GM12878 (cell line): Measurements from ENCODE around the gene CHST8. TPM values are rescaled to one million over a fixed set of nuclear protein-coding genes. Genes with fewer than 3 reads are reported as not detected.

Experiments used
- ATAC-seq: fragments of 200-7000 bp; cut with Tn5 transposase; 3 replicates; pipeline ENCODE4 v1.9.1; 2020; ENCODE audit warnings: mild to moderate bottlenecking, moderate library complexity
- BruUV-seq: library from RNA; stranded (reverse); fragments of 400-500 nt; replicated peaks from 2 replicates; lab custom pipeline; 2021; lab: Mats Ljungman, UMichigan
- CTCF ChIA-PET: fragments of 300-600 bp; sonication (Branson Sonifier 250); formaldehyde crosslinking; extraction: SDS; loops from one replicate; lab custom pipeline; 2021; ENCODE audit warnings: inconsistent platforms; lab: Yijun Ruan, JAX
- POLR2A ChIA-PET: fragments of 350-600 bp; formaldehyde crosslinking; extraction: SDS; loops from one replicate; lab custom pipeline; 2021; ENCODE audit warnings: inconsistent platforms; lab: Charles Lee
- RAD21 ChIA-PET: fragments of 300-600 bp; sonication (Branson Sonifier 250); formaldehyde crosslinking; loops from one replicate; lab custom pipeline; 2023; ENCODE audit warnings: antibody characterized with exemption; ENCODE audit not compliant: unreplicated experiment; lab: Charles Lee
- SMC1A ChIA-PET: fragments of 300-600 bp; sonication (Branson Sonifier 250); formaldehyde crosslinking; loops from one replicate; lab custom pipeline; 2023; ENCODE audit not compliant: unreplicated experiment, uncharacterized antibody; lab: Charles Lee
- DNase-seq: peaks from one replicate; pipeline ENCODE4 v3.0.0-alpha.2; 2011; ENCODE audit warnings: low read depth, low spot score
- FAIRE-seq: peaks from 3 replicates; lab custom pipeline; 2011; peaks lifted over from hg19 to GRCh38; lab: Jason Lieb, UNC
- H2AFZ ChIP-seq: 2 replicates; pipeline ENCODE4 v1.6.0; 2011; ENCODE audit warnings: low read depth, low read length, control low read depth; ENCODE audit not compliant: control insufficient read depth
- H3K27ac ChIP-seq: 2 replicates; pipeline ENCODE4 v1.5.1; 2011; ENCODE audit warnings: control low read depth; ENCODE audit not compliant: control insufficient read depth, insufficient read depth
- H3K27me3 ChIP-seq, 2 experiments: replicated peaks in 1 of 2; 2 replicates each; pipeline versions ENCODE4 v1.6.0 to v1.6.1; 2011; ENCODE audit warnings: low read length in 1 of 2; ENCODE audit not compliant: control insufficient read depth in 2 of 2, insufficient read depth in 2 of 2
- H3K36me3 ChIP-seq, 2 experiments: 2 replicates each; pipeline ENCODE4 v1.5.1; 2011; ENCODE audit warnings: low read length in 1 of 2; ENCODE audit not compliant: control insufficient read depth in 2 of 2, insufficient read depth in 2 of 2
- H3K4me1 ChIP-seq: 2 replicates; pipeline ENCODE4 v1.6.1; 2011; ENCODE audit warnings: mild to moderate bottlenecking, low read length, moderate library complexity, mixed read lengths; ENCODE audit not compliant: control insufficient read depth, insufficient read depth
- H3K4me2 ChIP-seq: 2 replicates; pipeline ENCODE4 v1.6.0; 2011; ENCODE audit warnings: control low read depth; ENCODE audit not compliant: control insufficient read depth, insufficient read depth
- H3K4me3 ChIP-seq: fragments of 200-600 bp; sonication (generic); 2 replicates; pipeline ENCODE4 v1.5.1; 2016
- H3K79me2 ChIP-seq: 2 replicates; pipeline ENCODE4 v1.6.0; 2011; ENCODE audit warnings: low read length; ENCODE audit not compliant: control insufficient read depth, insufficient read depth
- H3K9ac ChIP-seq: 2 replicates; pipeline ENCODE4 v1.8.0; 2011; ENCODE audit warnings: low read length, control low read depth, mixed read lengths; ENCODE audit not compliant: control insufficient read depth, insufficient read depth
- H3K9me3 ChIP-seq: replicated peaks from 3 replicates; pipeline ENCODE4 v1.5.1; 2011; ENCODE audit warnings: mild to moderate bottlenecking, low read length; ENCODE audit not compliant: control insufficient read depth, insufficient read depth
- H4K20me1 ChIP-seq: 2 replicates; pipeline ENCODE4 v1.6.0; 2011; ENCODE audit not compliant: control insufficient read depth, insufficient read depth
- ETV6 ChIP-seq, 2 experiments: fragments of 450-650 bp in 1 of 2; IDR thresholded peaks in 1 of 2; conservative IDR thresholded peaks in 1 of 2; 2 replicates each; pipeline ENCODE4 v1.6.1; 2014; ENCODE audit warnings: antibody characterized with exemption in 1 of 2, borderline replicate concordance in 1 of 2, low read depth in 1 of 2, mild to moderate bottlenecking in 1 of 2, moderate library complexity in 1 of 2
- FOS ChIP-seq: IDR thresholded peaks from 3 replicates; pipeline ENCODE4 v1.6.1; 2011; ENCODE audit warnings: borderline replicate concordance; ENCODE audit not compliant: insufficient read length; ENCODE audit errors: extremely low read depth
- JUNB ChIP-seq: IDR thresholded peaks from 2 replicates; pipeline ENCODE4 v1.6.1; 2016; ENCODE audit warnings: antibody characterized with exemption, mild to moderate bottlenecking
- MEF2B ChIP-seq: fragments of 450-650 bp; IDR thresholded peaks from 2 replicates; pipeline ENCODE4 v1.6.1; 2018; ENCODE audit warnings: mild to moderate bottlenecking, moderate library complexity; ENCODE audit not compliant: partially characterized antibody, poor library complexity, severe bottlenecking
- NFIC ChIP-seq: IDR thresholded peaks from 2 replicates; pipeline ENCODE4 v1.6.1; 2012; ENCODE audit warnings: low read depth, mild to moderate bottlenecking, inconsistent platforms, low read length, moderate library complexity
- POU2F2 ChIP-seq: IDR thresholded peaks from 3 replicates; pipeline ENCODE4 v1.6.1; 2011; ENCODE audit warnings: low read depth, mild to moderate bottlenecking, low read length, borderline replicate concordance
- SMAD5 ChIP-seq: IDR thresholded peaks from 2 replicates; pipeline ENCODE4 v1.6.1; 2016; ENCODE audit warnings: antibody characterized with exemption, low read depth
- STAT3 ChIP-seq: IDR thresholded peaks from 2 replicates; pipeline ENCODE4 v1.6.1; 2011; ENCODE audit warnings: low read depth, low read length, improper control_type of control experiment
- ZNF622 ChIP-seq: fragments of 450-650 bp; IDR thresholded peaks from 2 replicates; pipeline ENCODE4 v1.6.1; 2017; ENCODE audit warnings: mild to moderate bottlenecking, inconsistent platforms
- WGBS: methylation state at CpG from one replicate; pipeline ENCODE4 v1.1.6; 2016; ENCODE audit warnings: low lambda C conversion rate; ENCODE audit not compliant: insufficient replicate concordance, insufficient coverage; ENCODE audit errors: missing lambda C conversion rate; 5-methylcytosine and 5-hydroxymethylcytosine counted together
- in situ Hi-C: fragments of 300-500 bp; cut with MboI; formaldehyde crosslinking; loops from 9 replicates; pipeline ENCODE4 v1.14.3; 2018; ENCODE audit warnings: mixed read lengths
- intact Hi-C: fragments of 100-400 bp; cut with micrococcal nuclease; formaldehyde crosslinking; loops from one replicate; pipeline ENCODE4 v1.14.2; 2022; ENCODE audit not compliant: unreplicated experiment
- polyA plus RNA-seq, 11 experiments: library from polyadenylated mRNA; depleted of rRNA in 4 of 11; unstranded in 6 of 11; stranded (reverse) in 5 of 11; fragments of >200 nt; fragmentation: Nextera tagmentation in 4 of 11; fragmentation: Illumina TruSeq in 1 of 11; extraction: Ambion mirVana in 4 of 11; extraction: Trizol in 1 of 11; gene quantifications; 1 replicate in 1 of 11; 2 replicates in 10 of 11; pipeline versions ENCODE4 v1.2.1 to v1.2.3, GENCODE V29; 2011 to 2016; ENCODE audit warnings: inconsistent platforms in 2 of 11, missing spikeins in 2 of 11, low read depth in 1 of 11
- total RNA-seq, 4 experiments: library from RNA; depleted of rRNA in 3 of 4; stranded (reverse); fragments of >200 nt in 3 of 4; fragmentation: Illumina TruSeq in 1 of 4; extraction: Trizol in 1 of 4; gene quantifications; 2 replicates each; pipeline versions ENCODE4 v1.2.1 to v1.2.3, GENCODE V29; 2013 to 2021

Gene CHST8
- total and polyA plus RNA-seq, 10 of the 15 experiments (the other 5 are each of a cell fraction or from before 2014, with no cell fraction given): 0.06 TPM; not detected in 9

DNA sequence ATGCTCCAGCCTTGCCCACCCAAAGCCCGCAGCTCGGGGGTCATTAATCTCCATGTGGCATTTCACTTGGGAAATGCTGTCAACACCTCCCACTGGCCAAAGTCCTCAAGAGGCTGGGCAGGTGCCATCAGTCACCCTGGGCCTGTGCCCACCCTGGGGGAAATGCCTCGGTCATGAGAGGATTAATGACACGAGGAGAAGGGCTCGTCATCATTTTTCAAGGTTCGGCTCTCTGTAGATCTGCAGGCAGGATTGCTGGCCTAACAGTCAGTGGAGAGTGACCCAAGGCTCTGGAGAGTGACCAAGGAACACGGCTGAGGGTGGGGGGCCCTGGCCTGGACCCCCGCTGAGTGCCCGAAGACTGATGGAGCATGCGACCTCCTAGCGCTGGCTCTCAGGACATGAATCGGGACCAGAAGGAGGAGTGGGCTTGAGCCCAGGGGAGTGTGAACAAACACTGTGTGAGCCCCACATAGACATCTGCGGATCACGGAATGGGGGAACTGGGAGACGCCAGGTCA, 159.7 kb downstream of the CHST8 start:
- POLR2A ChIA-PET: no interaction called here
- Histone ChIP-seq H2AFZ (no peak overlapping the region), H3K4me2 (no peak overlapping the region), H3K36me3 (no peaks in the 10 kb centered on the region), H3K27me3 (peaks cover 0 to 3% of the 10 kb centered on the region in 2 experiments; a peak in 2 of 4 replicates), H3K79me2 (no peaks in the 10 kb centered on the region), H3K27ac (no peak overlapping the region), H3K9ac (no peak overlapping the region), H3K4me3 (no peak overlapping the region), H3K9me3 (no peaks in the 10 kb centered on the region), H4K20me1 (no peaks in the 10 kb centered on the region), H3K4me1 (no peaks in the 10 kb centered on the region)
- WGBS: 34% methylated on average over 15 of the region's 15 CpGs
- intact Hi-C loops (loop anchor here (10.0 kb wide), 1 partner anchor 933 kb away; no protein-coding TSS in a partner anchor), in situ Hi-C loops (loop anchor here (5.0 to 25.0 kb wide), 3 partner anchors 311 to 931 kb away; no protein-coding TSS in a partner anchor)
- ATAC-seq (no peak), DNase-seq (no peak)
- SMC1A ChIA-PET: no interaction called here
- CTCF ChIA-PET: no interaction called here
- BruUV-seq: no TSS peak
- no peak for TF ChIP-seq FOS
- no peak for TF ChIP-seq NFIC
- no peak for TF ChIP-seq ETV6 (conservative IDR thresholded peaks at IDR 0.05 in 1 of 2, IDR thresholded peaks at IDR 0.05 in 1 of 2; ENCODE audit: borderline replicate concordance in 1 of 2, low read depth in 1 of 2)
- TF ChIP-seq MEF2B: no peak
- TF ChIP-seq ZNF622: no peak
- TF ChIP-seq JUNB: no peak
- no peak for TF ChIP-seq SMAD5
- TF ChIP-seq POU2F2: no peak
- no peak for TF ChIP-seq STAT3
- TF ChIP-seq, all 136 proteins: peak for 0
- RAD21 ChIA-PET: no interaction called here
- no peak for FAIRE-seq
